GM18507 (cell line): ENCODE data around the gene NAA20.

Experiments used
- DNase-seq: peaks from one replicate; pipeline ENCODE4 v3.0.0; 2011; ENCODE audit warnings: low read depth; ENCODE audit not compliant: insufficient read length; ENCODE audit errors: extremely low spot score
- FAIRE-seq: peaks from 2 replicates; lab custom pipeline; 2011; peaks lifted over from hg19 to GRCh38; lab: Jason Lieb, UNC

NAA20 gene, protein sequence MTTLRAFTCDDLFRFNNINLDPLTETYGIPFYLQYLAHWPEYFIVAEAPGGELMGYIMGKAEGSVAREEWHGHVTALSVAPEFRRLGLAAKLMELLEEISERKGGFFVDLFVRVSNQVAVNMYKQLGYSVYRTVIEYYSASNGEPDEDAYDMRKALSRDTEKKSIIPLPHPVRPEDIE

DNA sequence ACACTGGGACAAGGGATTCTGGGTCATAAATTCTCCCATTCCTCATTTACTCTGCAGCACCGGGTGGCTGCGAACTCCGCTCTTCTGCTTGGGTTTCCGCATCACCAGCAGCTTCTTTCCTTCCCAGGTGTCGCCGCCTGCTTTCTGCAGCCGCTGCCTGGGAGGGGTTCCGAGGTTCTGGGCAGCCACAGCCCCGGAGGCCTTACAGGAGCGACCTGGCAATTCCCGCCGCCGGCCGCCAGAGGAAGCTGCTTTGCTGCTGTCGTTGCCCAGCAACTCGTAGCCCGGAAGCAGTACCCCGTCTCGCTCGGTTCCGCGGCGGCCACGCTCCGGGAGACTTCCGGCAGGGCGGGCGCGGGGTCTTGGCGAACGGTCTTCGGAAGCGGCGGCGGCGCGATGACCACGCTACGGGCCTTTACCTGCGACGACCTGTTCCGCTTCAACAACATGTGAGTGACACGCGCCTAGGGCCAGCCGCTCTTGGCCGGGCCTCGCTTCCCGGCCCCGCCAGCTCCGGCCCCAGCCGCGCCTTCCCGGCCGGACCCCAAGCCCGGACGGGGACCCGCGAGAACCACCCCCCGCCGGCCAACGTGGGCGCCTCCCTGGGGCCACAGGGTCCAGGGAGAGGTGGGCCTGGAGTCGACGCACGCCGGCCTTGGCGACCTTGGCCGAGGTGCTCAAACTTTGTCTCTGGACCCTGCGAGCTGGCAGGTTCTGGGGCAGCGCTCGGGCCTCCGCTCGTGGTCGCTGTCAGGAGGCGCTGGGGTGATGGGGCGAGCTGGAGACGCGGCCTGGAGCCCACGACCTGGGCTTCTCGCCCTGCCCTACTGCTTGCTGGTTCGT is at the start of gene NAA20:
NAA20 (plus strand) TSS at position 362 of the 843 bp plus-strand sequence; CDS start at position 397, 35 bp downstream.
- DNase-seq: peak; percentile 92
- FAIRE-seq: peak; percentile 76

DNA sequence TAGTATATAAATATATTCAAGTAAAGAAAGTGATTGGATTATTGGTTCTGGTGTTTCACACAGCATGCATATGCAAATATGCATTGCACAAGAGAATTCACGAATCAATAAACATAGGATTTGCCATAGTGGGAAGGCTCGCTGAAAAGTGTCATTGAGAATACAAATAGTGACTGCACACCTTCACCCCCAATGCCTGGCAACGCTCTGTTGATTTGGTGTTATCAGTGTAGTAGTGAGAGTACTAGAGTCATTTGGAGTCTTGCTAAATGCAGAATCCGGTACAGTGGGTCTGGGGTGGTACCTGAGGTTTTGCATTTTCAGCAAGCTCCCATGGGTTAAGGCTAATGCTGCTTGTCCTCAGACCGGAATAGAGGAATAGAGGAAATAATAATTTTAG is 49.7 kb upstream of the NAA20 start:
- FAIRE-seq (no peak), DNase-seq (no peak)

DNA sequence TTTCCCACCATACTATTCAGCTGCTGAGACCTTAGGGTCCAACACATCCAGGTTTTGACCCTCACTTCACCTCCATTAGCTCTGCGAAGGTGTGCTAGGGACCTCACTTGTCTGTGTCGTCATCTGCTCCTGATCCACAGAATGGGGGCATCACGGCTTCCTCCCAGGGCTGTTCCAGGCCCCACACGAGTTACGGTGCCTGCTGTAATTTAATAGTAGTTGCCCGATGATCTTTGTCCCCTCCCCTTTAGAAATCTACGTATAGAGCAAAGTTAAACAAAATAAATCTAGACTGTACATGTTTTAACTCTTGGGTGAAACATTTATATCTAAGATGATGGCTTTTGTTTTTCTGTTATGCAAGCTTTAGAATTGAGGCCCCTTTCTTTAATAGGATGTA is 49.1 kb upstream of the NAA20 start:
- no peak for FAIRE-seq
- no peak for DNase-seq

DNA sequence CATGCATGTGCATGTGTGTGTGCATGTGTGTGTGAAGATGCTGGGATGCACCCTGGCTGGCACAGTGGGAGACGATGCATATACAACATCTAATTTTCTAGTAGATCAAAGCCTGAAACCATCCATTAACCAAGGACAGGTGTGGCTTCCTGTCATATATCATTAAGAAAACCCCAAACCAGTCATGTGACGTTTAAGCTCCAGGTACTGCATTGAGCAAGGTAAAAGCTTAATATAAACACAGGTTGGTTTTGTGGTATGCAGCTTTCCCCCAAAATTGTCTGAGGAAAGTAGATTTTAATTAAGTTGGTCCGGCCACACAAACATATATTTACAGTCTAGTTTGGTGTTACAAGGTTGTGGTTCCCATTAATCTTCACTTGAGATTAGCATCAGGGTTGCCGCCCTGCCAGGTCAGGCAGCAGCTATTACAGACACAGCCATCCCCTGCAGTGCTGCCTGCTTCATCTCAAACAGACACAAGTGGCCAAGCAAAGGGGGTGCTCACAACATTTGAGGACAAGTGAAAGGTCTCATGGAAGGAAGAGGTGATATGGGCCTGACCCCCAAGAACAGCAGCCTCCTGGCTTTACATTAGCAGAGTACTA is 48.6 kb upstream of the NAA20 start:
- no peak for FAIRE-seq
- DNase-seq: no peak

DNA sequence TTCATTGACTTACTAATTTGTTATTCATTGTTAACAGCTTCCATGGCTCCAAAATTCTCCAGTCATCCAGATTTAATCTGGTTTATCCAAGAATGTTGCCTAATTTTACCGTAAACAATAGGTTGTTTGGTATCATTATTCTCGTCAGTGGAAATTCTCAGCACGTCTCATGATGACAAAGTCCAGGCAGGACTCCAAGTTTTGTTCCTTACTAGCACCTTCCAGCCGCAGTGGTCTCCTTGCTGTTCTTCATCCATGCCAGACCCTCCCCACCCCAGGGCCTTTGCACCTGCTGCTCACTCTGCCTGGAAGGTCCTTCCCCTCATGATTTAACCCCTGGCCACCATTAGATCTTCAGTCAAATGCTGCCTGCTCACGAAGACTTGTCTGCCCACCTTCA is 48.1 kb upstream of the NAA20 start:
- DNase-seq: no peak
- FAIRE-seq: no peak

DNA sequence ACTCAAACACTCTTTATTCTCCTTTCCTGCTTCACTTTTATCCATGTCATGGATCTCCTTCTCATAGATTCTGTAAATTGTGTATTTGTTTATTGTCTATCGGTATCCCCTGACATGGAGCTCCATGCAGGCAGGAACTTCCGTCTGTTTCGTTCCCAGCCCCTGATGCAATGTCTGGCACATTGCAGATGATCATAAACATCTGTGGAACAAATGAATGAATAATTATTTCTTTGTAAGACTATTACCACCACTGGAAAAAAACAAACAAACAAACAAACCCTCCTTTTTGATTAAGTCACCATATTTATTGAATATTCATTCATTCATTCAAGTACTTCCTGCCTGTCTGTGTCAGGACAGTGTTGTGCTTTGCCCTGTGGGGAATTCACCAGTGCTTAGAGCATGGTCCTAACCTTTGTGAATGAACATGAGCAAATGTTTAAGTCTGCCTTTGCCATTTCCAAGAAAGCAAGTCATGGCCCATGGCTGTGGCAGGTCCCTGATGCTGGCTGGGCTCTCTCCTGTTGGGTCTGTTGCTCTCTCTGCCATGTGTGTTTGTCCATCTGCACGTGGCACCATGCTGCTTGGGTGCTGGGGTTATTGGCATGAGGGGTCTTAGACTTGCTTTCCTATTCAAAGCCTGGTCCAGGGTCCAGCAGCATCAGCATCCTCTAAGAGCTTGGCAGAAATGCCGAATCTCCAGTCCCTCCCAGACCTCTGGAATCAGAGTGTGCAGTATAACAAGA is 47.5 kb upstream of the NAA20 start:
- FAIRE-seq: no peak
- DNase-seq: no peak

DNA sequence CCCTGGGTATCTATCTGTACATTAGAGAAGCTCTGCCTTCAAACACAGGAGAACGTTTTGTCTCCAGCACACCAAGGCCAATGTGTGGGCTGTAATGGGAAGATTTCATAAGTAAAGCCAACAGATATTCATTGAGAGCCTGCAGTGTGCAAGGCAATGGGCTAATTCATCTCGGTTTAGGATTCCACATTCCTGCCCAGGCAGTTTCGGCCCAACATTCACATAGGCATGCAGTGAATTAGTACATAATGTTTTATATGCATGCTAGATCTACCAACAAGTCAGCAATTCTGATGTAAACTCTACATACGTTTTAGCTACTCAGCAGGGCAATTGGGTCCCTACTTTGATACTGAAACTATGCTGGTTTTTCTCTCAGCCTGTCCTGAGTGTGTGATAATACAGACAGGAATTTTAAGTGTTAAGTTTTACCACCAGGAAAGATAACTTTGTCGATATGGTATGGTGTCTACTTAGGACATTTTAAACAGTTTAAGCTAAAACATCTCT is 46.9 kb upstream of the NAA20 start:
- DNase-seq: no peak
- FAIRE-seq: no peak

DNA sequence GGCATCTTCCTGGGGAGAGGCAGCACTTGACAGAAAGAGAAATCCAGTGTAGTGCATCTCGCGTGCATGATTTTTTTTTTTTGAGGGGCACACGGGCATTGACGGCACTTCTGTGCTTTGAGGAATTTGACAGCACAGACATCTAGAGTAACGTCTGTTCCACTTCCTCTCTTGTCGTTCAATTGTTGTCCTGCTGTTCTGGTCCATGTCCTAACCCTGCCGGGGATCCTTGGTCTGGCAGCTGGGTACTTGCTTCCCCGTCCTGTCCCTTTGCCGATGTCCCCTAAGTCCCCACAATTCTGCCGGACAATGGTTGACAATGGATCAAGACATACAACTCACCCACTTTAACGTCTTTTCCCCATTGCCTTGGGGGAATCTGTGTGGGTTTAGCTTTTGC is 46.0 kb upstream of the NAA20 start:
- DNase-seq (no peak), FAIRE-seq (no peak)

DNA sequence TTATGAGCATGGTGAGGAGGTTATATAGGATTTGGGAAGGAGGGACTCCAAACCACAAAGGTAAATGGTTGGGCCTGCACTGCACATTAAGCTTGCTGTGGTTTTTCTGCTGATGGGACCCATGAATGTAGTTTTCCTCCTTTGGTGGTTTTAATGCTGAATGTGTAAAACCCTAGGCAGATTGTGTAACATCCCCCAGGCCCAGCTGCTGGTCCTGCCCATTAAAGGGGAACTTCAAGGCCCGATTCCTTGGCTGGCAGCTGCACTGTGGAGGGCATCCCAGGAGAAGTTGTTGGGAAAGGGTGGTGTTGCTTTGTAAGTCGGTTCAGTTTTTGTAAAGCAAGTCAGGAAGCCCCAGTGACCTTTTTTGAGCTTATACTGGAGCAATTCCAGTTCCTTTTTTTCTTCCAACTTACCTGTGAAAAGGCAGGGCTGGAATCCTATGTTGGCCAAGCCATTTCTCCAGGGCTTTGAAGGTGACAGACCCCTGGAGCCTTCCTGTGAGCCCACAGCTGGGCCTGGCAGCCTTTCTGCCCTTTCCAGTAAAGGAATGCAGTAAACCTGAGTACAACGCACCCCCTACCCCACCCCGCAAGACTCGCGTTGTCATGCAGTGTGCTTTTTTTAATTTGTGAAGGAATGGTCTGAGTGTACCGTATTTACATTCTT is 43.1 kb upstream of the NAA20 start:
- no peak for DNase-seq
- FAIRE-seq: no peak

DNA sequence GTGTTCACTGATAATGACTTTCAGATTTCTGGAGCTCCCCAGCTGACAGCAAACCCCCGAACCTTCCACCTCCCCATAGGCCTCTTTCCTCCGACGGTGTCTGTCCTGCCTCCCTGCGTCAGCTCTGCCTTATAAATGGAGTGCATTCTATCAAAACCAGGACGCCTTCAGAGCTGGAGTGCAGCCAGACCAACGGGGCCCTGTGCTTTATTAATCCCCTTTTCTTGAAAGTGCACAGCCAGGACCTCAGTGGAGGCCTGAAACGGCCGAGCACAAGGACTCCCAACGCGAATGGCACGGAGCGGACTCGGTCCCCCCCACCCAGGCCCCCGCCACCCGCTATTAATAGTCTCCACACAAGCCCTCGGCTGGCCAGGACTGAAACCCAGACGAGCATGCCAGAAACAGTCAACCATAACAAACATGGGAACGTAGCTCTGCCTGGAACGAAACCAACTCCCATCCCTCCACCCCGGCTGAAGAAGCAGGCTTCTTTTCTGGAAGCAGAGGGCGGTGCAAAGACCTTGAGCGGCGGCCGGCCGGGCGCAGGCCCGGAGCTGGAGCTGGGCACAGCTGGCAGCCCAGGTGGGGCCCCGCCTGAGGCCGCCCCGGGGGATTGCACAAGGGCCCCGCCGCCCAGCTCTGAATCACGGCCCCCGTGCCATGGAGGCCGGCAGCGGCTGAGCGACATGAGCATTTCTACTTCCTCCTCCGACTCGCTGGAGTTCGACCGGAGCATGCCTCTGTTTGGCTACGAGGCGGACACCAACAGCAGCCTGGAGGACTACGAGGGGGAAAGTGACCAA is 42.3 kb upstream of the NAA20 start:
- FAIRE-seq (no peak), DNase-seq (no peak)

DNA sequence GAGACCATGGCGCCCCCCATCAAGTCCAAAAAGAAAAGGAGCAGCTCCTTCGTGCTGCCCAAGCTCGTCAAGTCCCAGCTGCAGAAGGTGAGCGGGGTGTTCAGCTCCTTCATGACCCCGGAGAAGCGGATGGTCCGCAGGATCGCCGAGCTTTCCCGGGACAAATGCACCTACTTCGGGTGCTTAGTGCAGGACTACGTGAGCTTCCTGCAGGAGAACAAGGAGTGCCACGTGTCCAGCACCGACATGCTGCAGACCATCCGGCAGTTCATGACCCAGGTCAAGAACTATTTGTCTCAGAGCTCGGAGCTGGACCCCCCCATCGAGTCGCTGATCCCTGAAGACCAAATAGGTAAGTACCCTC is 41.7 kb upstream of the NAA20 start:
- DNase-seq: no peak
- FAIRE-seq: no peak

DNA sequence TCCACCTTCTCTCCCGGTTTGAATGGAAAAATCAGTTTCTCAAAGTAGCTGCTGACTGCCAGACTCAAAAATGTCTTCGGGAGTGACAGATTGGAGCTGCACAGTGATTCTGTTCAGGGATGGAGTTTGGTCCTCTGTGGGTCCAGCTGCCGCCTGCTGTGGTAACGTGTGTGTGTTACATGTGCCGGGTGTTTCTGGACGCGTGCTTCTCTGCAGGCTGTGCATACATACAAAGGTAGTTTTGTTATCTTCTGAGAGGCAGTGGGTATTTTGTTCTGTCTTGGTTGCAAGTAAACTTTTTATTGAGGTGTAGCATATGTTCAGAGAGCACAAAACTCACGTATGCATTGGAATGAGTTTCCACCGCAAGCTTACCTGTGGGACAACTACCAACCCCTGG is 41.3 kb upstream of the NAA20 start:
- FAIRE-seq: no peak
- DNase-seq: no peak

DNA sequence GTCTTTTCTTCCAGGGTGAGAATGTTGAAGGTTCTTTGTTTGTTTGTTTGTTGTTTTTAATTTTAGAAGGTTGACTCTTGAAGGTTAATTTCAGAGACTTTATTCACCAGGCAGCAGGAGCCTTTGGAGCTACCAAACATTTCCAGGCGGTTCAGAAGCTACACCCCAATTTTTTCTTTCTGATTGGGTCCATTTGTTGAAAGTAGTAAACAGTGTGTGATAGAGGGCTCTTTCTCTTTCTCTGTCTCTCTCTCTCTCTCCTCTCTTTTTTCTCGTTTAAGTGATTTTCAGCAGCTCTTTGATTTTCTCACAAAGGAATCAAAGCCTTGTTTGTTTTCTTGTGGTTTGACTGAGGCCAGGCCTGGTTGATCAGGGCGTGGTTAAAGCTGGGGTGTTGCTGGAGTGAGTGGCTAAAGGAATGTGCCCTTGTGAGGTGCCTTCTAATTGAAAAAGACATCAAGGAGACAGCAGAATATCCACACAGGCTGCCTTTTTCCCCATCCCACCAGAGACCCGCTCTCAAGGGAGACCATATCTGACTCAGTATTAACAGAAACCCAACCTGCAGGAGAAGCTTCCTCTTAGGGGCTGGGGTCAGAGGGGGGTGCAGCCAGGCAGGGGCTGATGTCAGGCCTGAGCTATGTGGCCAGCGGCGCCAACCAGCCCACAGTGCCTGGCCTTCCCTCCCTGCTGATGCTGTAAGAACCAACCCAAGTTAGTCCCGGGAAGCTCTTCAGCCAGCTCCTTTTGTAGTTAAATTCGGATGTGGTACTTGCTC is 40.4 kb upstream of the NAA20 start:
- FAIRE-seq (no peak), DNase-seq (no peak)

DNA sequence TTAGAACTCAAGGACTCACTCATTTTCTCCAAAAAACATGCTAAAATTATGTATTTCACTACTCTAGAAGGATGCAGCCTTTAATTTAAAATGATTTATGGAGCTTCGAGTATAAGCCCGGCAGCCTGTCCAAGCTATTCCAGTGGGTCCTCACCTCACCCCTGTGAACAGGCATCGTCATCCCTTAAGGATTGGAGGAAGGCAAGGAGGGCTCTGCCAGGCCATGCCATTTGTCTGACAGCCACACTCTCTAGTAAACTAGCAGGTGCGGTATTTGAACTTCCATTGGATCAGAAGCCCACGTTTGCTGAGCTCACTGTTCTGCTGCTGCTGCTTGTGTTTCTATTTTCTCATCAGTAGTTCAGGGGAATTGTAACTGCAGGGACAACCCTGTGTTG is 39.8 kb upstream of the NAA20 start:
- DNase-seq (no peak), FAIRE-seq (no peak)

DNA sequence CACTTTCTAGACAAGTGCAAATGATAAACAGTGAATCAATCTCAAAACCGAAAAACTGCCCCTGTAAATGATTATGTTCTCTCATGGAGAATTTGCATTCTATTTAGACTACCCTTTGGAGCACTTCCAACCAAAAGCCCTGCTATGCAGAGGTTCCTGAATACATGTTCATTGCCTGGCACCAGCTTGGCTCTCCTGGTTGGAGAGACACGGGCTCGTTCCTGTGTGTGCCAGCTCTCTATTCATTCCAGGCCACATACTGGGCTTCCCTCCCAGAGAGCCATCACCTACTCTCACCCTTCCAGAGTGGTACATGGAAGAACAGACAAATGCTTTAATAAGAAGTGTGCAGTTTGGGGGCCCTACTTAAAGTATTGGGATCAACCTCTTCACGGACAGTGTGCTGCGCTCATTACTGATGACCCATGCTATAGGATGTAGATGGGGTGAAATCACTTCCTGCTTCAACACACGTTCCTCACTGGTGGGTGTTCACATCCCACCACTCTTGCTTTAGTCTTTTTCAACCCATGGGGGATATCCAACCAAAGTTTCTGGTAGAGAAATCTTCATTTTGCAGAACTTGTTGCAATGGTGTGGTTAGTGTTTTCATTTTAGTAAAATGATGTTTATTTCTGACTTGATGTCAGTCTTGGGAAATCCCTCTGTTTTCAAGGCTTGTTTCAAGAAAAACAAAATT is 38.5 kb upstream of the NAA20 start:
- no peak for FAIRE-seq
- DNase-seq: no peak

DNA sequence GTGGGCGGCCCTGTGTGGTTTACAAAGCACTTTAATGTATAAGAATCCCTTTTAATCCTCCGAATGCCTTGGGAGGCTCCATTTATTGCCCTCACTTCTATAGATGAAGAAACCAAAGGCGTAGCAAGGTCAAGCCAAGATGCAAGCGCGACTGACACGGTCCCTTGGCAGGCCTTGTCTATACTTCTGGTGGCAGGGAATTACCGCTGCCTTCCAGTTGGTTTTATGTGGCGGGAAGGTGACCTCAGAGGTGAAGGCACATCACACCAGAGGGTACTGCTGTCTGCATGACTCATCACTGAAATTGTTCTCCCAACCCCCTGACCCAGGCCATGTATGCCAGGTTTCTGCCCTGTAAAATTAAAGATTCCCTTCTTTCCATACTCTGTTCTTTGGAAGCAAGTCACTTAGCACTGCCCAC is 36.1 kb upstream of the NAA20 start:
- no peak for DNase-seq
- FAIRE-seq: no peak

DNA sequence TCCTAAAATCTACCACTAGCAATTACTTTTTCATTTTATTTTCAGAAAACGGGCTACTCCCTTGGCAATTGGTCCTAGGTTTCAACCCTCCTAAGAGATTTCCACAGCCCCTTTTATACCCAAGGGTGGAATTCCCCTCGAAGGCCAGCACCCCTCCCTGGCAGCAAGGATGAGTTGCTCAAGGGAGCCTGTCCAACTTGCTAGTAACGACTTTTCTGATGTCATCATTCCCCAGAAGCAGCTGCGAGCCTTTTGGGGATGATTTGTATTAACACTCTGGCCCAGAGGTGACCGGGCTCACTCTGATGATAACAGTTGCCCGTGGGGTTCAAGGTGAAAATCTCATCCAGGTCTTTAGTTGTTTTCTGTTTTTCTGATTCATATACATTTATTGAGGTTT is 30.7 kb upstream of the NAA20 start:
- FAIRE-seq: no peak
- no peak for DNase-seq

DNA sequence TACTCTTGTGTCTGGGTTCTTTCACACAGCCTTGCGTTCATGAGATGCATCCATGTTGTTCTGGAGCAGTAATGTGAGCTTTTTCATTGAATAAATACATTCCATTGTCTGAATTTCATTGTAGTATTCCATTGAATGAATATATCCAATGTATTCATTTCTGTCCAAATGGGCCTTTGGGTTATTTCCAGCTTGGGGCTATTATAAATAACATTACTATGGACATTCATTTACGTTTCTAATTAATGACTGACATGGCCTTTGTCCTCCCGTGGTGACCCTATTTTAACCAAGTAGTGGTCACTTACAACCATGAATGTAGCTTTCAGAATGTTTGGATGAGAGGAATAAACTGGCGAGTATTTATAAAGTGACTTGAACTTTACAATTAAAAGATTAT is 30.1 kb upstream of the NAA20 start:
- FAIRE-seq: no peak
- no peak for DNase-seq
